ENCODE data around the gene PIP4K2A. TPM values are rescaled to one million over a fixed set of nuclear protein-coding genes. Genes with fewer than 3 reads are reported as not detected.

The PIP4K2A gene
- total RNA-seq, 4 donors from 2014 or later, result 7.4 to 60.3 (median 9.9) TPM

DNA sequence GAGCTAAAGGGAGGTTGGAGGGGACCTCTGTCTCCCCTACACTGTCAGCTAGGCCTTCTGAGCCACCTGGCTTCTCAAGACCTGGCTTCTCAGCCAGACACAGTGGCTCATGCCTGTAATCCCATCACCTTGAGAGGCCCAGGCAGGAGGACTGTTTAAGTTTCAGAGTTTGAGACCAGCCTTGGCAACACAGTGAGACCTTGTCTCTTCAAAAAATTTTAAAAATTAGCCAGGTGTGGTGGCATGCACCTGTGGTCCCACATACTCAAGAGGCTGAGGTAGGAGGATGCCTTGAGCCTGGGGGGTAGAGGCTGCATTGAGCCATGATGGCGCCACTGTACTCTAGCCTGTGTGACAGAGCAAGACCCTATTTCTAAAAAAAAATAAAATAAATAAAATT lies 33.1 kb downstream of the PIP4K2A start:
- TF ChIP-seq POLR2AphosphoS5 (IDR thresholded peaks at IDR 0.05) (no peak), EP300 (IDR thresholded peaks at IDR 0.05) (no peak), POLR2A (IDR thresholded peaks at IDR 0.05) (no peak)
- TF ChIP-seq, protein P1, sequence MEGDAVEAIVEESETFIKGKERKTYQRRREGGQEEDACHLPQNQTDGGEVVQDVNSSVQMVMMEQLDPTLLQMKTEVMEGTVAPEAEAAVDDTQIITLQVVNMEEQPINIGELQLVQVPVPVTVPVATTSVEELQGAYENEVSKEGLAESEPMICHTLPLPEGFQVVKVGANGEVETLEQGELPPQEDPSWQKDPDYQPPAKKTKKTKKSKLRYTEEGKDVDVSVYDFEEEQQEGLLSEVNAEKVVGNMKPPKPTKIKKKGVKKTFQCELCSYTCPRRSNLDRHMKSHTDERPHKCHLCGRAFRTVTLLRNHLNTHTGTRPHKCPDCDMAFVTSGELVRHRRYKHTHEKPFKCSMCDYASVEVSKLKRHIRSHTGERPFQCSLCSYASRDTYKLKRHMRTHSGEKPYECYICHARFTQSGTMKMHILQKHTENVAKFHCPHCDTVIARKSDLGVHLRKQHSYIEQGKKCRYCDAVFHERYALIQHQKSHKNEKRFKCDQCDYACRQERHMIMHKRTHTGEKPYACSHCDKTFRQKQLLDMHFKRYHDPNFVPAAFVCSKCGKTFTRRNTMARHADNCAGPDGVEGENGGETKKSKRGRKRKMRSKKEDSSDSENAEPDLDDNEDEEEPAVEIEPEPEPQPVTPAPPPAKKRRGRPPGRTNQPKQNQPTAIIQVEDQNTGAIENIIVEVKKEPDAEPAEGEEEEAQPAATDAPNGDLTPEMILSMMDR (IDR thresholded peaks at IDR 0.05), result no peak
- WGBS, result 100% methylated on average over 1 of the region's 1 CpG
- peaks cover 45% of the 10 kb centered on the region for H3K4me1 ChIP-seq
- no peak for DNase-seq (ENCODE audit: low spot score in 2 of 2)
- H3K9me3 ChIP-seq, result no peaks in the 10 kb centered on the region
- H3K4me3 ChIP-seq, result no peak overlapping the region
- H3K36me3 ChIP-seq, result no peaks in the 10 kb centered on the region
- H3K27me3 ChIP-seq, result no peaks in the 10 kb centered on the region
- H3K27ac ChIP-seq, result no peak overlapping the region

DNA sequence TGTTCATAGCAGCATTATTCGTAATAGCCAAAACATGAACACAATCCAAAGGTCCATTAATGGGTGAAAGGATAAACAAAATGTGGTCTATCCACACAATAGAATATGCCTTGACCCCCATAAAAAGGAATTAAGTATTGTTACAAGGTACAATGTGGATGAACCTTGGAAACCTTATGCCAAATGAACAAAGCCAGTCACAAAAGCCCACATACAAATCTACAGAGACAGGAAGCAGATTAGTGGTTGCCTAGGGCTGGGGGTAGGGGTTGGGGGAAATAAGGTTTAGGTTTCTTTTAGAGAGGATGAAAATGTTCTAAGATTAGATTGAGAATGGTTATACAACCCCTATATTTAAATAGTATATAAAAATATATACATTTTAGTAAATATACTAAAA lies 34.8 kb downstream of the PIP4K2A start:
- H3K27me3 ChIP-seq, result no peaks in the 10 kb centered on the region
- H3K9me3 ChIP-seq, result no peaks in the 10 kb centered on the region
- 97% methylated on average over 1 of the region's 1 CpG for WGBS
- no peak overlapping the region for H3K27ac ChIP-seq
- H3K36me3 ChIP-seq, result no peaks in the 10 kb centered on the region
- DNase-seq (ENCODE audit: low spot score in 2 of 2), result no peak
- no peak overlapping the region for H3K4me3 ChIP-seq
- peaks cover 40% of the 10 kb centered on the region for H3K4me1 ChIP-seq
- no peak for TF ChIP-seq POLR2A (IDR thresholded peaks at IDR 0.05)
- no peak for TF ChIP-seq POLR2AphosphoS5 (IDR thresholded peaks at IDR 0.05)
- TF ChIP-seq EP300 (IDR thresholded peaks at IDR 0.05), result no peak
- TF ChIP-seq, protein P1 (IDR thresholded peaks at IDR 0.05), result no peak

DNA sequence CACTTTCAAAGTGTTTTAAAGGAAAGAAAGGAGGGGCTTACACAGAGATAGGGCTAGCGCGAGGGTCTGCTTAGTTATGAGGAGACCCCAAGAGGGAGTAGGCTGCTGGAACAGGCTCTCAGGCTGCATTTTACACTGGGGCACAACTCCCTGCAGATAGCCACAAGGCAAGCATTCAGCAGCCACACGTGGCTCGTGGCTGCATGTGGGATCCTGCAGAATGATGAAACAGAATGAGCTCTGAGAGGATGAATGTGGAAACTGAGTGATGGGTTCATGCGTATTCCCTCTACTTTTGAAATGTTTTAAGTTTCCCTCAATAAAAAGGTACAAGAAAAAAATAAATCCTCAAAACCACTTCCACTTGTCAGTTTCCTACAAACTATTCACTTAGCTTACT lies 37.0 kb downstream of the PIP4K2A start:
- no peak for DNase-seq (ENCODE audit: low spot score in 2 of 2)
- no peak overlapping the region for H3K4me3 ChIP-seq
- peaks cover 18% of the 10 kb centered on the region for H3K4me1 ChIP-seq
- no peaks in the 10 kb centered on the region for H3K9me3 ChIP-seq
- no peaks in the 10 kb centered on the region for H3K36me3 ChIP-seq
- H3K27me3 ChIP-seq, result no peaks in the 10 kb centered on the region
- TF ChIP-seq EP300 (IDR thresholded peaks at IDR 0.05) (no peak), POLR2A (IDR thresholded peaks at IDR 0.05) (no peak), POLR2AphosphoS5 (IDR thresholded peaks at IDR 0.05) (no peak)
- TF ChIP-seq, protein P1 (IDR thresholded peaks at IDR 0.05), result no peak
- WGBS, result 95% methylated on average over 5 of the region's 5 CpGs
- no peak overlapping the region for H3K27ac ChIP-seq

DNA sequence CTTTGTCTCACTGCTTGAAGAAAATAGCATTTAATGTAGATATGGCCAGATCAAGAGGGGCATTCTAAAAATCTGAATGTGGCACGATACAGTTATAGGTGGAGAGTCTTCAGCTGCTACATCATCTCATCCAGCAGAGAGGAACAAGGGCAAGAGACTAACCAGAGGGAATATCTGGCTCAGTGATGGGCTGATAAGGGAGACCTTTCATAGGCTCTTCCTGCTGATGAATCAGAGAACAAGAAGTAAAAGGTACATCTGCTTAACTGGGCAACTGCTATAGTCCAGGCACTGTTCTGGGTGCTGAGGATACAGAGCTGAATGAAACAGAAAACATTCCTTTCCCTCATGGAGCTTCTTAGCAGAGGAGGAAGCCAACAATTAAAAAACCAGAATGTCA lies 37.9 kb downstream of the PIP4K2A start:
- WGBS, result 93% methylated on average over 1 of the region's 1 CpG
- H3K27ac ChIP-seq, result no peak overlapping the region
- no peaks in the 10 kb centered on the region for H3K27me3 ChIP-seq
- no peaks in the 10 kb centered on the region for H3K36me3 ChIP-seq
- H3K4me3 ChIP-seq, result no peak overlapping the region
- no peaks in the 10 kb centered on the region for H3K9me3 ChIP-seq
- H3K4me1 ChIP-seq, result peaks cover 9% of the 10 kb centered on the region
- no peak for DNase-seq (ENCODE audit: low spot score in 2 of 2)
- TF ChIP-seq EP300 (IDR thresholded peaks at IDR 0.05) (no peak), POLR2AphosphoS5 (IDR thresholded peaks at IDR 0.05) (no peak), POLR2A (IDR thresholded peaks at IDR 0.05) (no peak)
- TF ChIP-seq, protein P1 (IDR thresholded peaks at IDR 0.05), result no peak

DNA sequence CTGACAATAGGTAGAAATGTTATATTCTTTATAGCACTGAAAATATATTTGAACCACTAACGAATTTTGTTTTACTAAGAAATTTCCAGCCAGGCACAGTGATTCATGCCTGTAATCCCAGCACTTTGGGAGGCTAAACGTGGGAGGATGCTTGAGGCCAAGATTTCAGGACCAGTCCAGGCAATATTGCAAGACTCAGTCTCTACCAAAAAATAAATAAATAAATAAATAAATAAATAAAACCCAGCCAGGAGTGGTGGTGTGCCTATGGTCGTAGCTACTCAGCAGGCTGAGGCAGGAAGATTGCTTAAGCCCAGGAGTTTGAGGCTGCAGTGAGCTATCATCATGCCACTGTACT lies 39.8 kb downstream of the PIP4K2A start:
- Histone ChIP-seq H3K4me1 (peaks cover 14% of the 10 kb centered on the region), H3K4me3 (no peak overlapping the region), H3K27ac (no peak overlapping the region), H3K9me3 (no peaks in the 10 kb centered on the region), H3K27me3 (no peaks in the 10 kb centered on the region), H3K36me3 (no peaks in the 10 kb centered on the region)
- no peak for DNase-seq (ENCODE audit: low spot score in 2 of 2)
- 72% methylated on average over 3 of the region's 3 CpGs for WGBS
- no peak for TF ChIP-seq EP300 (IDR thresholded peaks at IDR 0.05)
- no peak for TF ChIP-seq POLR2A (IDR thresholded peaks at IDR 0.05)
- TF ChIP-seq POLR2AphosphoS5 (IDR thresholded peaks at IDR 0.05), result no peak
- TF ChIP-seq, protein P1 (IDR thresholded peaks at IDR 0.05), result no peak

All from suprapubic skin (tissue), 4 donors.